Activated T-cell treated with anti-CD3 and anti-CD28 coated beads for 4 hours (primary cell): ENCODE data around the gene CCDC187.

ENCODE experiments used
- DNase-seq: peaks from one replicate; pipeline ENCODE4 v3.0.0-alpha.2; 2020

Gene CCDC187

DNA sequence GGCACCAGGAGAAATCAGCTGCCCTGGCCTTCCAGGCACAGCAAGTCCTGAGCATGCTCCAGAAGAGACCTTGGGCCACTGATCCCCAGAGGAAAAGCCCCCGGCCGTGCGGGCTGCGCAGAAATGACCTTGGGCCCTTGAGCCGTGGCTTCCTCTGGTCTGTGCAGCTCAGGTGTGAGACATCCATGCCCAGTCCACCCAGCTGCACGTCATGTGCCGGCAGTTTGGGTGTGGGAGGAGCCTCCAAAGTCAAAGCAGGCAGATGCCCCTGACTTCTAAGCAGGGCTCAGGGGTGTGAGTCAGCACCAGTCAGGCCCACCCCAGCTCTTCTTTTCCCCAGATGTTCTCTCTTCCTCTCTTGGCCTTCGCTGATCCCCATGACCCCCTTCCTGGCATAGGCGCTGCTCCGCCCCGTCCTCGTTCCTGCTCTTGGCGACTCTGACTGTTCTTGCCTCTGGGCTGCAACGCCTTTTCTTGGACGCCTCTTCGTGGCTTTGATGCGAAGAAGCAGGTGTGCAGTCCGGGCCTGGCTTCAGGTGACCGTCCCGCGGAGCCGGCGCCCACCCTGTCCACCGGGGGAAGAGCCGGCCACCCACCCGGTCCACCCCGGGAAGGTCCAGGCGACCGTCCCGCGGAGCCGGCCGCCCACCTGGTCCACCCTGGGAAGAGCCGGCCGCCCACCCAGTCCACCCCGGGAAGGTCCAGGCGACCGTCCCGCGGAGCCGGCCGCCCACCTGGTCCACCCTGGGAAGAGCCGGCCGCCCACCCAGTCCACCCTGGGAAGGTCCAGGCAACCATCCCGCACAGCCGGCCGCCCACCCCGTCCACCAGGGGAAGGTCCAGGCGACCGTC lies 52.4 kb downstream of the CCDC187 start:
- DNase-seq = no peak

DNA sequence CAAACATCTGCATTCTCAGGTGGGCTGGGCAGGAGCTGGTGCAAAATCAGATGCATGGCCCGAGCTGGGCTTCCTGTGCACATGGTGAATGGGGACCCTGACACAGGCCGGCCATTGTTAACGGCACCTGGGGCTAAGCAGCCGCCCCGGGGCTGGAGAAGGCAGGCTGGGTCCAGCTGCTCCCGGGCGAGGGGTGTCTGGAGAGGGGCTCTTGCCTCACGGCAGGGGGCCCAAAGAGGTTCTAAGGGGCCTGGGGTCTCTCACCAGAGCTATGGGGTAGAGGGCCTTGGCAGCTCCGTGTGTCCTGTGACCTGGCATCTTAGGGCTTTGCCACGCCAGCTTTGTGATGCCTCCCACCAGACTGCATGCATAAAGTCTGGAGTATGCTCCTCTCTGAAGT lies 53.2 kb downstream of the CCDC187 start:
- no peak for DNase-seq

DNA sequence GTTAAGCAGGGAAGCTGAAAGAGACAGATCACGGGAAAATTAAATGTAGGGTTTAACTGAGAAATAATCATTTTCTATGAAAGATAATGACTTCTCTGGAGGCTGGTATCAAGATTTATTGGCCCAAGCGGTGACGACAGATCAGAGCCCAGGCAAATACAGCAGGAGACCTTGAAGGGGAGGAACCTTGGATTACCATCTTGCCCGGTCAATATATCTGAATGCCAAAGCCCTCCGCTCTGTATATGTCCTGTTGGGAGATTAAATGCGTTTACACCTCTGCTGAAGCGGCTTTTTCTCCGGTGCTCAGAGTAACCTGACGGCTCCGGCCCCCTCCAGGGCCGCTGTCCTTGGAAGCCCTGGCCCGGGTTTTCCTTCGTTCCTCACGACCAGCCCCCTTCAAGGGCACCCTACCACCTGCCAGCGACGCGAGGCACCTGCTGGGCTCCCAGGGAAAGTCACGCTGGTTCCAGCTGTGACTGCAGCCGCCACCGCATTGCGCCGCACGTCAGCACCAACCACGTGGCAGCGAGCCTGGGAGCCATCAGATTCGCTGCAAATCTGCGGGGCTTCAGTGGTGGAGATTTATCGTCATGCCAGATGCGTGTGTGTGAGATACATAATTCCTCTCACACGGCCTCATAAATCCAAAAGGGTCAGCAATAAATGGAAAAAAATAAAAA lies 53.9 kb downstream of the CCDC187 start:
- DNase-seq = no peak

DNA sequence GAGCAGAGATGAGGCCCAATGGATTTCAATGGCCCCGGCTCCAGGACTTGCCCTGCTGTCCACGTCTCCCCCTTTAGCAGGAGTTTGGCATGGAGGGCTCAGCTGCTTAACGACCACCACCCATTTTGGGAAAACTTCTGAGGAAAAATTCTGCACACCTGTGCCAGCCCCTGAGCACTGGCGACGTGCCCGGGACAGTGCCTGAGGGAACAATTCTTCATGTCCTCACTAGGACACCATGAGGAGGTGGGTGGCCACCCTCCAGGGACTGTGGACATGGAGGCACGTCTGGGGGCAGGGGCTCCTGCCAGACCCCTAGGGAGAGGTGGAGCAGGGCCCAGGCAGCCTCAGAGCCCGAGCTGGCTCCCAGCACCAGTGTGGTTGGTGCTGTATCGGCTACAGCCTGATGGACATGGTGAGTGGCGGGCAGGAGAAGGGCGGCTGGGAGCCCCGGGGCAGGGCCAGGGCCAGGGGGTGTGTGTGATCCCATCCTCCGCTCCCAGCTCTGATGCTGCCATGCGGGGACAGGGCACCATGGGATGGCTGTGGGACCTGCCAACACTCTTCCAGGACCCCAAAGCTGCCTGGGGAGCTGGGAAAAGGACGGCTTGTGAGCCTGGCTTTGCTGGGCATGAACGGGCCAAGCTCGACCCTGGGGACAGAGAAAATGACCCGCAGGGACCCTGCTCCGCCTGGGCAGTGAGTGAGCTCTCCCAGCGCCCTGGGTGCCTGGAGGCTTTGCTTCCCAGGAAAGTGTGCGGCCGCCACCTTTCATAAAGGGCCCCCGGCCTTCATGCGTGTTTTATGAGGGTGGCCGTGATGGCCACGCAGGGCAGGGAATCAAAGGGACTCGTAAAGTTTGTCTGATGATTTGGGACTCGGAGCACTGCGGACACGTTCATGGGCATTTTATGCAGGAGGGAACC lies 54.7 kb downstream of the CCDC187 start:
- DNase-seq = no peak

DNA sequence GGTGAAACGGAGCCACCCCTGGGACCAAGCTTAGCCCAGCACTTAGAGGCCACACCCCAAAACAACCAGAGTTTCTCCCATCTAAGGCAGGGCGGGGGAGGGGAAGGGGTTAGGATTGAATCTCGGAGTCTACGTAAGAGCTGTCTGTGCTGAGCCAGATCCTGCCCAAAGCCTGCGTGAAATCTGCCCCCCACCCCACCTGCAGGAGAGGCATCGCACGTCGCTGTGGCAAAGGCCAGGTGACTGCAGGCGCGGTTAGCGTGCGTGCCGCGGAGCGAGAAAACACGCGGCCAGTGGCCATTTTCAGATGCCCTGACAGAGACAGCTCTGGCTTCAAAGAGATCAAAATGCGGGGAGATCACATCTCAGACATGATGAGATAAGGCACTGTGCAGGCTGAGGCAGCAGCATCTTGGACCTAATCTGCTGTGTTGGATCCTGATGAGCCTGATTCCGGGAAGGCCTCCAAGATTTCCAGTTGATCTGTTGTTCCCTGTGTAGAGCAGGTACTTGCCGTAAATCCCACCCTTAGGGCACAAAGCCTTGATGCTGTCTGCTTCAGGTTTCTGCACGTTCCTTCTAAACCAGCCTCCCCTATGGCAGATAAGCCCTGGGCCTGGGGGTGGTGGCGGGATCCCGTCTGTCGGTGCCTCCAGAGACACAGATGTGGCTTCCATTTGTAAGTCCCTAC lies 55.8 kb downstream of the CCDC187 start:
- DNase-seq = no peak

DNA sequence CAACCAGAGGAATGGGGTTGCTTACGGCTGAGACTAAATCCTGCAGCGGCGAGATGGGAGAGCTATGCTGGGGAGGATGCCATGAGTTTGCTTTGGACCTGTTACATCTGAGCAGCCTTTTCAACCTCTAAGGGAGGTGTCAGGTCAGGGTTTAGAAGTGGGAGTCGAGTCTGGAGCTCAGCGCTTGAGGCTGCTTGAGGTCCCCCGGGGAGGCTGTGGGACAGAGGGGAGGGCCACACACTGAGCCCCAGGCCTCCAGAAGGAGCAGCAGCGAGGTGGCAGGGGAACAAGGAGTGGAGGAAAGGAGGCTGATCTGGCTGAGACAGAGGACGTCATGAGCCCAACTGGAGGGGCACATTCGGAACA lies 56.4 kb downstream of the CCDC187 start:
- no peak for DNase-seq

DNA sequence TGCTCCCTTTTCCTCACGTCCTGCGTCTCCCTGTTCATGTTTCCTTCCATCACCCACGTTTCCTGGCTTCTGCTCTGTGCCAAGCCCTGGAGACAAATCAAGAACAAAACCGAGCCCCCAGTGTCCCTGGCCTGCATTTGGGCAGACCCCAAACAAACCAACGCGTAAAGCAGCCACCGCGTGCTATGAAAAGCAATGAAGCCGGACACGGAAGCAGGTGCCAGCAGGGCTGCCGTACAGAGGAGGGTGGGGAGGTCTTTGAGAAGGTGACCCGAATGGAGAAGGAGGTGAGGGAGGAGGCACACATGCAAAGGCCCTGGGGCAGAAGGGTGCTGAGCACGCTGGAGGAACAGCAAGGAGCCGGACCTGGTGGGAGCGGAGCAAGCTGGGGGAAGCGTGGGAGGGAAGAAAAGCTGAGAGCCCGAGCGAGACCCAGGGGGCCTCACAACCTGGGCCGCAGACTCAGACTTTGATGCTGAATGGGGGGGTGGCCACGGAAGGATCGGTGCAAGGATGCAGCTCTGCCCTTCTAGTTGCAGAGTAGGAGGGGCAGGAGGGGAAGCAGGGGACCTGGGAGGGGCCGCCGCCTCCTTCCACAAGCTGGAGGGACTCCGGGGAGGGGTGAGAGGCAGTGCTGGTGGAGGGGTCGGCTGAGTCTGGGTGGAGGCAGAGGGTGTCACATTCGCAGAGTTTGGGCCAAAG lies 56.9 kb downstream of the CCDC187 start:
- no peak for DNase-seq

DNA sequence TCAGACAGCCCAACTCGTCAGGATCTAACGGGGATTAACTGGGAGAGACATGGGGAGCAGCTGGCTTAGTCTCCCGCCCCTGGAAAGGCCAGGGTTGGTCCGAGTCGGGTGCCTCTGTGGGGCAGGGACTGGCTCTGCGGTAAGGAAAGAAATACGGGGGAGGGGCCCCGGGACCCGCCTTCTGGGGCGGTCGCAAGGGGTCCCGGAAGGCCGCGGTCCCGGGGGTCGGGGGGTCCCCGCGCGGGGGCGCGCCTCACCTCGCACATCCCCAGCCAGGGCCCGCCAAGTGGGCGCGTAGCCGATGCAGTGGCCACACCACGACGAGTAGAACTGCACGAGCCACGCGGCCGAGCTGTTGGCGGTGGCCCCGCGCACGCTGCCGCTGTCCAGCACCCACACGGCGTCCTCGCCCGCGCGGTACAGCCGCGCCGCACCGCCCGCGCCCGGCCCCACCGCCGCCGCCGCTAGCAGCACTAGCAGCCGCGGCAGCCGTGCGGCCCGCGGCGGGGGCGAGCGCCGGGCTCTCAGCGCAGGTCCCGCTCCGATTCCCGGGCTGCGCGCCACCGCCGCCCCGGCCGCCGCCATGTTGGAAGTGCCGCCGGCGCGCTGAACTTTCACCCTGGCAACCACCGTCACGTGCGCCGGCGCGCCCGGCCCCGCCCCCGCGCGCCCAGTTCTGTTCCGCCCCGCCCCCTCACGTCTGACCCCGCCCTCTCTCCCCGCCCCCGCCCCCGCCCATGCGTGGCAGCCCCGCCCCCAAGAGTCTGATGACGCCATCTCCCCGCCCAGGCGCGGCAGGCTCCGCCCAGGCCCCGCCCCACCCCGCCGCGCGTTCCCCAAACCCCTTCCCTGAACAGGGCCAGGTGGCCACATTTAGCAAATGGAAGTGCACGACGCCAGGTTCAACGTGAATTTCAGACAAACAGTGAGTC lies 58.4 kb downstream of the CCDC187 start, which contains the start of gene QSOX2:
Gene QSOX2 (minus strand): TSS at position 594 of the 932 bp plus-strand sequence. CDS start 9 bp downstream, at position 585.
- peak; percentile 81 for DNase-seq

DNA sequence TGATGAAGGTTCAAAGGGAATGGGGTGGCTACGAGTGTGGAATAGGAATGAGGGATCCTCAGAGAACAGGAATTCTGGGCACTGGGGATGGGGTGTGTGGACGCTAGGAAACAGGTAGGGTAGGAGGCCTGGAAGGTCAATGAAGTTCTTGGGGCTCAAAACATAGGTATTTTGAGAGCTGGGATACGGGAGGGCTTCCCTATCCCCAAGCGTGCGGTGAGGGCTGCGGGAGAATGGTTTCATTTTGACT lies 59.0 kb downstream of the CCDC187 start:
- no peak for DNase-seq

DNA sequence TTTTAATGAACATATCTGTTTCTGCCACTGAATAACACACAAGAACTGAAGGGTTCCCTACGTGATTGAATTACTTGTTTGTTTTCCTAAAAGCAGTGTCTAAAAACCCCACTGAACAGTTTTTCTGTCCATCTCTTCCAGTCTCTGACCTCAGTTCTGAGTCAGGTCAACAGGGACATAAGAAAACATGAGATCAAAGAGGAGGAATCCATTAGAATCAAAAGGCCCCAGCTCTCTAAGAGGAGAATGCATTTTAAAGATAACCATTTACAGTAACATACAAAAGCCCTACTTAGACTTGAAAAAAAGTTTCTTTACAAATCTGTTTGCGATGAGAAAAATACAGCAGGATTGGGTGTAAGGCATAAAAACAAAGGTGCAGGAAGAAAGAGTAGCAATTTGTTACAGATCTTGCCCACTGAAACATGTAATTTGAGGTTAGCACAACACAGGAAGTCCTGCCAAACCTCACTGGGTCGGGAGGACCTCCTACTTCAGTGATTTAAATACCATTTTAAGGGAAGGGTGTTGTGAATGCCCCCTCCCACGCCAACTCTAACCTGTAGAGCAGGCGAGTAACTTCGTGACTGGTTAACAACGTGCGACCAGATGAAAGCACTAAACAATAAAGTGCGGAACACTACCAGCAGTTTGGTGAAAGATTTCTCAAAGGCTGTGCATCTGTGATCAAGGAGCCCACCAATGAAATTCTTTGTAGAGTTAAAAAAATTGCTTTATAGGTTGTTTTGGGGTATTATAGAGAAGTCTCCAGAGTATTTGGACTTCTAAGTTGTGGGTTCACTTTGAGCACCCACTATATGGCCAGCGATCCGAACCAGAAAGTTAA lies 59.5 kb downstream of the CCDC187 start:
- DNase-seq = peak; percentile 66

DNA sequence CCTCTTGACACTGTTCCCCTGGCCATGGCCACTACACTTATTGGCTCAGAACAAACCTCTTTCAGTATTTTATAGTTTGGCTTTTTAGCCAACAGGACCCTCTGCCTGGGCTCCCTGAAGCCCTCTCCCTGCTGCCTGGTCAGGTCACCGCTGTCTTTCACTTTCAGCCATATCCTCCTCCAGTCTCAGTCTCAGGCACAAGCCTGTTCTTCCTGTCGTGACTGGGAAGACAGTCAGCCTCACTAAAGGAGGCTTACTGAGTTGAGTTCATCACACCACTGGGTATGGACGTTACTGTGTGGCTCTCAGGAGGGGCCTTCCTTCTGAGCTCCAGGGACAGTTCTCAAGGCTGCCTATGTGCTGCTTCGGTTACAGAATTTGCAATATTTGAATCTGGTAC lies 60.3 kb downstream of the CCDC187 start:
- no peak for DNase-seq

DNA sequence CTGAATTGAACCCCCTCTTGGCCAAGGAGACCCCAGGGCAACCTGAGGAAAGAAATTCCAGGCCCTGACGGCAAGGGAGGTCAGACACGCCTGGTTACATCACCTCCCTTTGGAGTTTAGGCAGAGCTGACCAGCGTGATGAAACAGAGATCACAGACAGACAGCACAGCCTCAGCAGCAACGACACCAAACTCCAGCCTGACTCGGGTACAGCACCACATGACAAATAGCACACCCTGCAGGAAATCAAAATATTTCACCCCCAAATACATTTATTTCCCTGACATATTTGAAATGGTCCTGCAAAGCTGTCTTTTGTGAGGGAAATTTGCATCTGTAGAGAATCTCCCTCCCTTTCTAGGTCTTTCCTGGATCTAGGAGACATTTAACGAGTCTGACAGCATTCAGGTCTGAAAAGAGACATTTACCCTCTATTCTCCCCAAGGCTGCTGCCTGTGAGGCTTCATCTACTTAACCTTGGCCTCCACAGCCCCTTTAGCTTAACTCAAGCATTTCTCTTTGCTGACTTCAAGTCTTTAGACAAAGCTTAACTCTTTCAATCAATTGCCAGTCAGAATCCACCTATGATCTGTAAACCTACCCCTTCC lies 60.9 kb downstream of the CCDC187 start:
- no peak for DNase-seq

DNA sequence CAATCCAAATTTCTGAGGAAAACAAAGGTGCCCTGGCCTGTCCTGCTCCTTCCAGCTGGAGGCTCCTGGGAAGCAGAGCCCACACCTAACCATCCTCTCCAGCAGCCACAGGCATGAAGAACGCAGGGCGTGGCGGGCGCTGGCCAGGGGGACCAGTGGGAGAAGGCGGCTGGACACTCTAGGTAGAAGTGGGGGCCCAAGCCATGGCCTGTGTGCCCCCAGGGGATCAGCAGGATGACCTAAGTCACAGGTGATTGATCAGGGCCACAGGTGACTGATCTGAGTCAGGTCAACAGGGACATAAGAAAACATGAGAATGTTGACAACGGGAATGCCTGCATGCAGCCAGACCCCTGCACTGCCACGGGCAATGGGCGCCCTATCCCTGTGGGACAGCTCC lies 61.6 kb downstream of the CCDC187 start:
- DNase-seq = no peak

DNA sequence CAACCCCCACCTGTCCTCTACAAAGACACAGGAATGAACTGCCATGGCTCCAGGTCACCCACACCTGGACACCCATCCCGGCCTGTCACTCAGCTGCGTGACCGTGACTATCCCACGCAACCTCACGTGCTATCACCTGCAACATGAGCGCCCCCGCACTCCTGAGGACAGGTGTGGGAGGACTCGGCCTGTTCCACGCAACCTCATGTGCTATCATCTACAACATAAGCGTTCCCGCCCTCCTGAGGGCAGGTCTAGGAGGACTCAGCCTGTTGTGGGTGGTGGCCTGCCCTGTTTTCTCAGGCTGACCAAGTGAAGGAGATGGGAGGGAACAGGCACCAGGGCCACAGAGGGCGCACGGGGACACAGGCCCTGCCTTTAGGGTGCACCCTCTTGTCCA lies 62.4 kb downstream of the CCDC187 start:
- no peak for DNase-seq

DNA sequence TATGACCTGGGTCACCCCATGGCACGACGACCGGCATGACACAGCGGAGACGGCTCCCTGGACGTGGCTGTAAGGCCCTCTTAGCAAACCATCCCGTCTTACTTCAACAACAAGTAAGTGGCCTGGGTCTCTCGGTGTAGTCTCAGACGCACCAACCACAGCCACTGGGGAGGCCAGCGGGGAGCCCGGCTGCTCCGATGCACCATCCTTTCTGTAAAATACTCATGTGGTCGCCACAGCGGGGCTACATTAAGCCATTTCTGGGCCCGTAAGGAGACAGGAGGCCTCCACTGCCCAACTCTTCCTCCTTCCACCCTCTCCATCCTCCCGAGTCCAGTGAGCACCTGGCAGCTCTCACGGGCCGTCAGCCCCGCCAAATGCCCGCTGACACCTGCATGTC lies 63.0 kb downstream of the CCDC187 start:
- no peak for DNase-seq

DNA sequence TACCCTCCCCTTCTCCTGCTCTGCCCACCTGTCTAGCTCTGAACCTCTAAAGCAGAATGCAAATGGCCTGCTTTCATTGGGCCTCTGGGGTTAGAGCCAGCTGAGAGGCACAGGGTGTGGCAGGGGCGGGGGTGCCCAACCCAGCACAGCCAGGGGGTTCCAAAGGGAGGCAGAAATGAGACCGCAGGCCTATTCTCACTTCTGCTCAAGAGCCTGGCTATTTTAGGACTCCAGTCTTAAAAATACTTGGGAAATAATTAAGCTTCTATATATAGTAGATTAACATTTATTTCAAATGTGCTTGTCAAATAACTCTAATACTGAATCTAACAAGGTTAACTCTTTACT lies 63.9 kb downstream of the CCDC187 start:
- DNase-seq = no peak

DNA sequence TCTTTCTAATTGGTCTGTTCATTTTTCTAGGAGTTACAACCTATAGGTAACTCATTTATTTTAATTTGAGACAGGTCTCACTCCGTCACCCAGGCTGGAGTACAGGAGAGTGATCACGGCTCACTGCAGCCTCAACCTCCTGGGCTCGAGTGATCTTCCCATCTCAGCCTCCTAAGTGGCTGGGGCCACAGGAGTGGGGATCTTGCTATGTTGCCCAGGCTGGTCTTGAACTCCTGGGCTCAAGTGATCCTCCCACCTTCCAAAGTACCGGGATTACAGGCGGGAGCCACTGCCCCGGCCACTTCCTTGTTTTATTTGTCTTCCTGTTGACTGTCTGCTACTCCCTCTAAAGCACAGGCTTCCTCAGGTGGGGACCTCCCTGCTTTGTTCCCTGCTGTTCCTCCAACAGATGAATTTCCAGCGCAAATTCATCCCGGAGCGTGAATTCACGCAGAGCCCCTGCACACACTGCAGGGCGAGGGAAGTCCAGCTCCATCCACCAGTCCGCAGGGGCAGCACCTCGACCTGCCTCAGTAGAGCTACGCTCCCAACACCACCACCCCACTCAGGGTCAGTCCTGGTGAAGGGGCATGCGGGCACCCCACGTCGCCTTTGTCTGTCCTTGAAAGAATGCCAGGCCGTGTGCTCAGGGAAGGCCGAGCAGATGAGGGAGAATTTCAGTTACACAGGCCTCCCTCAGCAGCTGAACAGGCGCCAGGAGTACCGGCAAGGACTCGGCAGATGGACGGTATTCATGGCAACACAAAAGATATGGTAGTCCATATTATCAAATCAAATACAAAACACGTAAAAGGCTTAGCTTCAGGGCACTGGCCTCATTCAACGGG lies 64.5 kb downstream of the CCDC187 start:
- no peak for DNase-seq

DNA sequence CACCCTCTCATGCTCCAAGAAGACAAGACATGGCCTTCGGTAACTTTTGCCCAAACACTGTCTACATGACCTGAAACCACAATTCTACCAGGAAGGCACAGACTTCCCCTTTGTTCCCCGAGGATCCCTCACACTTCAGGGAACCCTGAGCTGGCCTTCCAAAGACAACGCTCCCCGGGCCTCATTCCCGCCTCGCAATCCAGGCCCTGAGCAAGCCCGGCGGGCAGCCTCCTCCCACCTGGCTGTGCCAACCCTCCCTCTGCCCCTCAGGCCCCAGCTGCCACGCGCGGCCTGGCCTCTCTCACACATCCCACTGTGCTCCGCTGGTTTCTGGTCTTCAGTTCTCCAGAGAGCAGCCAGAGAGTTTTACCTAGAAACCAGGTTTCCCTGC lies 65.6 kb downstream of the CCDC187 start:
- no peak for DNase-seq
